HG02642 (cell line): ENCODE results near the gene RPL19.

Experiments used
- ATAC-seq: cut with Tn5 transposase; IDR thresholded peaks from one replicate; pipeline ENCODE4 v1.9.1; 2021; ENCODE audit warnings: mild to moderate bottlenecking; ENCODE audit not compliant: unreplicated experiment, poor library complexity

RPL19 gene

GRCh38 chr17:39170558-39170957 is 29.5 kb upstream of the RPL19 start:
- ATAC-seq = no peak

GRCh38 chr17:39171933-39172332 is 28.1 kb upstream of the RPL19 start:
- ATAC-seq = no peak

GRCh38 chr17:39173080-39173479 is 27.0 kb upstream of the RPL19 start:
- no peak for ATAC-seq

GRCh38 chr17:39173526-39174274 is 26.4 kb upstream of the RPL19 start:
- no peak for ATAC-seq

GRCh38 chr17:39174920-39175694 is 25.0 kb upstream of the RPL19 start:
- no peak for ATAC-seq

- no peak for ATAC-seq
Observed at GRCh38 chr17:39175695-39176093, 24.4 kb upstream of the RPL19 start.

GRCh38 chr17:39177256-39177655 is 22.8 kb upstream of the RPL19 start:
- no peak for ATAC-seq

GRCh38 chr17:39178536-39178935 is 21.5 kb upstream of the RPL19 start:
- no peak for ATAC-seq

GRCh38 chr17:39181303-39181702 is 18.8 kb upstream of the RPL19 start:
- no peak for ATAC-seq

GRCh38 chr17:39183045-39183444 is 17.0 kb upstream of the RPL19 start:
- ATAC-seq = no peak

- ATAC-seq = no peak
Observed at GRCh38 chr17:39183720-39184119, 16.4 kb upstream of the RPL19 start.

GRCh38 chr17:39186481-39187002 is 13.5 kb upstream of the RPL19 start:
- ATAC-seq = no peak

GRCh38 chr17:39187152-39187830 is 12.8 kb upstream of the RPL19 start:
- ATAC-seq = no peak

GRCh38 chr17:39191750-39192510 is 8.2 kb upstream of the RPL19 start:
- no peak for ATAC-seq

- no peak for ATAC-seq
Observed at GRCh38 chr17:39192901-39193300, 7.2 kb upstream of the RPL19 start.

- no peak for ATAC-seq
Observed at GRCh38 chr17:39193346-39193745, 6.7 kb upstream of the RPL19 start.

GRCh38 chr17:39194089-39194984 is 5.7 kb upstream of the RPL19 start:
- ATAC-seq = no peak

GRCh38 chr17:39194985-39195524 is 5.0 kb upstream of the RPL19 start:
- ATAC-seq = no peak

- no peak for ATAC-seq
Observed at GRCh38 chr17:39195568-39196160, 4.4 kb upstream of the RPL19 start.
